NCI-H345 treated with DMSO at 0.1 percent for 48 hours (cell line): Measurements from ENCODE around the gene OMD.

Source experiments
- DNase-seq: peaks from one replicate; lab custom pipeline; 2025; ENCODE audit not compliant: unreplicated experiment; lab: John Stamatoyannopoulos, UW

The OMD gene, protein sequence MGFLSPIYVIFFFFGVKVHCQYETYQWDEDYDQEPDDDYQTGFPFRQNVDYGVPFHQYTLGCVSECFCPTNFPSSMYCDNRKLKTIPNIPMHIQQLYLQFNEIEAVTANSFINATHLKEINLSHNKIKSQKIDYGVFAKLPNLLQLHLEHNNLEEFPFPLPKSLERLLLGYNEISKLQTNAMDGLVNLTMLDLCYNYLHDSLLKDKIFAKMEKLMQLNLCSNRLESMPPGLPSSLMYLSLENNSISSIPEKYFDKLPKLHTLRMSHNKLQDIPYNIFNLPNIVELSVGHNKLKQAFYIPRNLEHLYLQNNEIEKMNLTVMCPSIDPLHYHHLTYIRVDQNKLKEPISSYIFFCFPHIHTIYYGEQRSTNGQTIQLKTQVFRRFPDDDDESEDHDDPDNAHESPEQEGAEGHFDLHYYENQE

DNA sequence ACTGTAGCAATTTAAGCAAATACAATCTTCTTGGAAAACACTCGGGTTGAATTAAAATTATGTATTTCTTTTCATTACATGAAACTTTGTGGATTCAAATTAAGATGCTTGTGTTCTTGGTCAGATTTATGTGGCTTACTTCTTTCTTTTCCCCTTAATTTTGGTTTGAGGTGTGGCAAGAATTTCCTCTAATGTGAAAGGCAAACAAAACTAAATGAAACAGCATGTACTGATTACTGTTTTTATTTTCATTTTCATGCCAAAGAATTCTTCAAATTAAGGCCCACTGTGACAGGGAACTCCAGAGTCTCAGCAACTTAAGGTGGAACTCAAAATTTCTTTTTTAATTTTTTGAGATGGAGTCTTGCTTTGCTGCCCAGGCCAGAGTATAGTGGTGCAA, at the start of gene OMD:
OMD (minus strand) TSS at position 132 of the 400 bp plus-strand sequence. CDS start 6,913 bp downstream, outside the sequence.
- DNase-seq: no peak

DNA sequence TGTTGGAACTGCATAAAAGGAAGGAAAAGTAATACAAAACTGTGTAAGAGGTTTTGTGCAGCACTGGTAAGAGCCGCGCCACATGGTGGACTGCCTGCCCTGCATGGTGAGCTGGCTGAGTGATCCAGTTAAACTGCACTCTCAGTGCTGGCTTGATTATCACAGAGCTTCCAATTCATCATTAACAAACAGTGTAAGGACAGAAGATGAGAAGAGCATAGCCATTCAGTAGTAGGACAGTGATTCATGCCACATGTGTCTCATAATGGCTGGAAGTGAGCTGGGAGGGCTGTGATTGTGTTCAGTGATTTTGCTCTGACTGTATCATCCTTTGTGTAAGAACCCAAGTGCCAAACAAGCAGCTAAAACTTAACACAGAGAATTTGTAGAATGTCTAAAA, 43.9 kb upstream of the OMD start:
- DNase-seq: no peak

DNA sequence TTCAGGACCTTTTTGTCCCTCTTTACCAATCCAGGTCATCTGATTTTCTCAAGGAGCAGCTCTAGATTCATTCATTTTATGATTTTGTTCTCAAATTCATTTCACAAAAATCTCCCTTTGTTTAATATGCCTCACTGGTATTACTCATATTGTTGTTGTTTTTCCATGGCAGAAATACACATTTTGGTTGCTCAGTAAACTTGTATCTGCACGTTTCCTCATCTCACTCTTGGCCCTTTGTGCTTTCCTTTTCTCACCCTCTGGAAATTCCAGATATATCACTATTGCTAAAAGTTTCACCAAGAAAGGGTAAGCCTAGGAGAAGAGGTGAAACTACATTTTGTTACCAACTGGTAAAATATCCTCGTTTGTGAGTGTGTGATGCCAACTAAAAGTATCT, 43.2 kb upstream of the OMD start:
- DNase-seq: no peak

DNA sequence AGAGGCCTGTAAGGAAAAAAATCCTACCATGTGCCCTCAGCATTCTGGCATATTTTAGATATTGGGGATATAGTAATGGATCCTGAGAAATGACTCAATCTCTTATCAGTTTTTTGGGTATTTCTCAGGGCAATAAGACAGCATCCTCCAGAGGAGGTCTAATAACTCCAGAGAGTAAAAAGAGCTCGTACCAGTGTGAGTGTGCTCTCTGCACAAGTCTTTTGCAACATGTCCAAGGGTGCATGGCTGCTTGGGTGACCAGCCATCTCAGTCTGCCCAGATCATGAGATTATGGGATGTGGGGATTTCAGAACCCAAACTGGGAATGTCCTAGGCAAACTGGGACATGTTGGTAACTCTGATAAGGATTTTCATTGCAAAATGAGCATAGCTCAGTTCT, 42.8 kb upstream of the OMD start:
- DNase-seq: no peak

GRCh38 chr9:92463984-92464383, 39.7 kb upstream of the OMD start:
- no peak for DNase-seq

GRCh38 chr9:92463387-92463786, 39.1 kb upstream of the OMD start:
- no peak for DNase-seq

GRCh38 chr9:92457576-92457975, 33.3 kb upstream of the OMD start:
- no peak for DNase-seq

DNA sequence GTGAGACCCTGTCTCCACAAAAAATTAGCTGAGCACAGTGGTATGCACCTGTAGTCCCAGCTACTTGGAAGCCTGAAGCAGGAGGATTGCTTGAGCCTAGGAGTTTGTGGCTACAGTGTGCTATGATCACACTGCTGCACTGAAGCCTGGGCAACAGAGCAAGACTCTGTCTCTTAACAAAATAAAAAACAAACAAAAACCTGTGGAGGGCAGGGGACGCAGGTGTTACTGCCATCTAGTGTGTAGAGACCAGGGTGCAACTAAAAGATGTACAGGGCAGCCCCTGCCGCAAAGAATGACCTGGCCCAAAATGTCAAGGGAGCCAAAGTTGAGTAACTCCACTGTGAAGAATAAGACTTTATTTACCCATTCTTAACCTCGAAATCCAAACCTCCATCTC, 30.9 kb upstream of the OMD start:
- DNase-seq: no peak

- no peak for DNase-seq
These were observed 22.3 kb upstream of the OMD start for GRCh38 chr9:92446536-92446935.

DNA sequence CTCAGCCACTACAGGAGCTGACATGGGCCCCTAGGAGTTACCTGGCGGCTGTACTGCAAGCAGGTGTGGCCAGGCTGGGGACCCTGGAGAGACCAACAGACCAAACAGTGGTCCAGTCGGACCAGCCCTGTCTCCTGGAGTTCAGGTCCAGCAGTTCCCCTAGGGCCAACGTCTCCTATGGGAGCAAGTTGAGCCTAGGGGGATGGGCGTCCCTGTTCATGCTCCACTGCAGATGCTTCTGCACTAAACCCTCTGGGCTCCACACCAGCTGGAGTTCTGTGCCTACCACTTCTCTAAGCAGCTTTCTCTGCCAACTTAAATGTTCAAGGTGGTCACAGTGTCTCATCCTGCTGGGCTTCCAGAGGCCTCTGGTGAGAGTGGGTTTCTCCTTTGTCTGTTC, 20.6 kb upstream of the OMD start:
- DNase-seq: peak; percentile 31

DNA sequence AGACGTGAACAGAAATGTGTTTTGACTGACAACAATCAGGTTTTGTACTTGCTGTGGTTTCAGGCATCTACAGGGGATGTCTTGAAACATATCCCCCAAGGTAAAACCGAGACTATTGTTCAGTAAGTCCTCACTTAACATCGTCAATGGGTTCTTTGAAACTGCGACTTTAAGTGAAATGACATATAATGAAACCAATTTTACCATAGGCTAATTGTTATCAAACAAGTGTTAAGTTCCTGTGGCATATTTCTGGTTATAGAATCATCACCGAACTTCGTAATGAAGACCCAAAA, 16.4 kb upstream of the OMD start:
- no peak for DNase-seq

DNA sequence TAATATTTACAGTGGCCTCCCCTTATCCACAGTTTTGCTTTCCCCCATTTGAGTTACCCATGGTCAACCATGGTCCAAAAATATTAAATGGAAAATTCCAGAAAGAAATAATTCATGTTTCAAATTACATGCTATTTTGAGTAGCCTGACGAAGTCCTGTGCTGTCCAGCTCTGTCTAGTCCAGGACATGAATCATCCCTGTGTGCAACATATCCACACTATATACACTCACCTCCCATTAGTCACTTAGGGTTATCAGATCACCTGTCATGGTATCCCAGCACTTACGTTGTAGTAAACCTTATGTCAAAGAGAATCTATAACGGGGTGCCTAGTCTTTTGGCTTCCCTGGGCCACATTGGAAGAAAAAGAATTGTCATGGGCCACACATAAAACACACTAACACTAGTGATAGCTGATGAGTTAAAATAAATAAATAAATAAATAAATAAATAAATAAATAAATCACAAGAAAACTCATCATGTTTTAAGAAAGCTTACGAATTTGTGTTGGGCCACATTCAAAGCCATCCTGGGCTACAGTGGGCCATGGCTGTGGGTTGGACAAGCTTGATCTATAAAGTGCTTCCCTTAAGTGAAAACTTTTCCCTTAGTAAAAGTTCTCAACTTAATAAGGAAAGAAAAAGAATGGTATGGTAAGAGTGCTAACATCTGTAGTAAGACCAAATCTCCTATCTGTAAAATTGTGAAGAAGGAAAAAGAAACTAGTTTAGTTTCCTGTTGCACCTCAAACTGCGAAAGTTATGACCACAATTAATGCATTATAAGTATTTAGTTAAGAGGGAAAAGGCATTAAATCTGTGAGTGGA, 15.9 kb upstream of the OMD start:
- DNase-seq: no peak

- no peak for DNase-seq
These were observed 14.7 kb upstream of the OMD start for GRCh38 chr9:92438900-92439526.

GRCh38 chr9:92435263-92435662, 11.0 kb upstream of the OMD start:
- no peak for DNase-seq

DNA sequence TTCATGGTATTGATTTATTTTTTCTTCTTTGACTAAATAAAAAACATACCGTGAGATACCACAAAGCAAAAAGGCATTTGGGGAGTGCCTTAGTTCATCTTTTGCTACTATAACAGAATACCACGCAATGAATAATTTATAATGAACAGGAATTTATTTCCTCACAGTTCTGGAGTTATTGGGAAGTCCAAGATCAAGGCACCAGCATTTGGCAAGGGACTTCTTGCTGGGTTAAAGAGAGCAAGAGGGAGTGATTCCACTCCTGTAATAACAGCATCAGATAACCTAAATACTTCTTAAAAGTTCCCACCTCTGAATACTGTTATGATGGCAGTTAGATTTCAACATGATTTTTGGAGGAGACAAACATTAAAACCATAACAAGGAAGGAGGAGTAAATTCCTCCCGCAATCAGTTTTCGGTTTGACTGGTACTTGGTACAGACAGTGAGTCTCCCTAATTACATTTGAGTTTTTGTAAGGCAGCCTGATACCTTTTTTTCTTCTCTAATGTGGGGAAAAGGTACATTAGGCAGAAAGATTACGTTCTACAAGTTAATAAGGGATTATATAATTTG, 8.8 kb upstream of the OMD start:
- DNase-seq: no peak

GRCh38 chr9:92432350-92432749, 8.1 kb upstream of the OMD start:
- DNase-seq: no peak

DNA sequence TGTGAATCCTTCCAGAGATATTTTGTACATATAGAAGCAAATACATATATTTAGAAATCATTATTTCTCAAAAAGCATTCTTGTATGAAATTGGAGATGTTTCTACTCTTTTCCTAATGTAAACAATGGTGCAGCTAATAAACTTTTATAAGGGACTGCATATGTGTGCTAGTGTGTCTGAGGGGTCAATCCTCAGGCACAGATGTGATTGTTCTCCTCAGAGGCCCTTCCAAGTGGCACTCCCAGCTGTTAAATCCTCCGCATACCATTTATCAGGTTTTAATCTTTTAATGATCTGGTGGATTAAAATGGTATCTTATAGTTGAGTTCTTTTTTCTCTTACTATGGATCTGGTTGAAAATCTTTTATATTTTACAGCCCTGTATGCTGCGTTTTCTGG, 5.6 kb upstream of the OMD start:
- DNase-seq: no peak

GRCh38 chr9:92426501-92427145, 2.4 kb upstream of the OMD start:
- DNase-seq: no peak

- no peak for DNase-seq
These were observed 1.2 kb upstream of the OMD start for GRCh38 chr9:92425474-92425873.

GRCh38 chr9:92423612-92424011, 659 bp downstream of the OMD start:
- DNase-seq: no peak
